ENCODE data around the gene DUSP22.
"Not testable (repeated sequence)": the region's sequence is repeated elsewhere in the genome, so short reads cannot be mapped to it uniquely, and the experiment has no call there.

DUSP22 gene

DNA sequence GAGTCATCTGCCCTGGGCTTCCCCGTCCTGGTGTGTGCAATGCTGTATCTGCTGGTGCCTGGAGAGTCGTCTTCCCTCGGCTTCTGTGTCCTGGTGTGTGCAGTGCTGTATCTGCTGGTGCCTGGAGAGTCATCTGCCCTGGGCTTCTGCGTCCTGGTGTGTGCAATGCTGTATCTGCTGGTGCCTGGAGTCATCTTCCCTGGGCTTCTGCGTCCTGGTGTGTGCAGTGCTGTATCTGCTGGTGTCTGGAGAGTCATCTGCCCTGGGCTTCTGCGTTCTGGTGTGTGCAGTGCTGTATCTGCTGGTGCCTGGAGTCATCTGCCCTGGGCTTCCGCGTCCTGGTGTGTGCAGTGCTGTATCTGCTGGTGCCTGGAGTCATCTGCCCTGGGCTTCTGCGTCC, 33.8 kb downstream of the DUSP22 start:
- H3K27ac Mint-ChIP-seq; H3K9me3 Mint-ChIP-seq; H3K36me3 Mint-ChIP-seq (ENCODE audit: low read depth); H3K27me3 Mint-ChIP-seq; H3K4me3 Mint-ChIP-seq; H3K4me1 Mint-ChIP-seq (ENCODE audit: low read depth): not testable (repeated sequence)
- peak; percentile 30 for DNase-seq

DNA sequence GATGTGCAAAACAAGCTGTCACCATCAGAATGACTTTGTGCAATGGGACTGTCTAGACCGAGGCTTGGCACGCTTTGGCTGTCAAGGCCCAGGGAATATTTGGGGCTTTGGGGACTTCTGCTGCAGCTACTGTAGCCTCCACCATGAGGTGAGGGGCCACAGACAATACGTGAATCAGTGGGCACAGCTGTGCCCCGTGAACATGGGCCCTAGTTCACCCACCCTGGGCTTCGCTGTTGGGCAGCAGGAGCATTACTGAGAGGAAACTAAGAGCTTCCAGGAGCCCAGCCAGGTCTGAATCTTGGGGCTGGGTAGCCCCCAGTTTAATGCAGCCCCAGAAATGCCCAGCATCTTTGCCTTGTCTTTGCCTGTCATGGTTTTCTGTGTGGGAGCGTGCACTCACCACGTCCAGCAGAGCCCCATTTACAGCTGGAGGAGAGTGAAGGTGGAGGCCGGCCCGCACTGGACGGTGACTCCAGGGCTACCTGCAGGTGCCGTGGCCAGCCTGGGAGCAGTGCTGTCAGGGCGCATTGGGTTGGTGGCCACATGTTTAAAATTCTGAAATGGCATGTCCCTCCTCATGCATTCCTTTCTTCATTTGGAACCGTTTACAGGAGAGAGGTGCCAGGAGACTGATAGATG, 34.7 kb downstream of the DUSP22 start:
- no peaks in the 10 kb centered on the region for H3K9me3 Mint-ChIP-seq
- H3K27me3 Mint-ChIP-seq: no peaks in the 10 kb centered on the region
- peaks cover 10% of the 10 kb centered on the region for H3K36me3 Mint-ChIP-seq (ENCODE audit: low read depth)
- no peak overlapping the region for H3K4me3 Mint-ChIP-seq
- peak; percentile 26 for DNase-seq
- no peaks in the 10 kb centered on the region for H3K4me1 Mint-ChIP-seq (ENCODE audit: low read depth)
- H3K27ac Mint-ChIP-seq: no peak overlapping the region

DNA sequence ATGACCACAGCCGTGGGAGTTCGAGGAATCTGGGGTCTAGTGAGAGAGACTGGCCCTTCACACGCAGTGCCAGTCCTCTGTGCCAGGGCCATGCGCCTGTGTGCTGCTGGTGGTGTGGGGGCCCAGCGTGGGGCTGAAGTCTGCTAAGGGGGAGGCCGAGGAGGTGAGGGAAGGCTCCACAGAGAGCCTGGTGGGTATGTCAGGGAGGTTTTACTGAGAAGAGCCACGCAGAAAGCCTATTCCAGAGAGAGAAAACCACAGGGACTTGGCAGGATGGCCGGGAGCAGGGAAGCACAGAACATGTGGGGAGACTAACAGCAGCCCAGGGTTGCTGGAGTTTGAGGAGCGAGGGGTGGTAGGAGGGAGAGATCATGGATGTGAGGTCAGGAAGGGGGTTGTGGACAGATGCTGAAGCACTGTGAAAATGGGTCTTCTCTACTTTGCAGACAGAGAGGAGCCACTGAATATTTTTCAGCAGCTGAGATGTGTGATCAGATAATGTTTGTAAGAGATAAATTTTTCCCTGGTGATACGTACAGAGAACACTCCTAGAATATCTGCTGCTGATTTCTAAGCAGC, 35.3 kb downstream of the DUSP22 start:
- peak; percentile 26 for DNase-seq
- Mint-ChIP-seq H3K9me3 (no peaks in the 10 kb centered on the region), H3K27ac (no peak overlapping the region), H3K4me3 (no peak overlapping the region), H3K4me1 (ENCODE audit: low read depth) (no peaks in the 10 kb centered on the region), H3K36me3 (ENCODE audit: low read depth) (peaks cover 10% of the 10 kb centered on the region), H3K27me3 (no peaks in the 10 kb centered on the region)

DNA sequence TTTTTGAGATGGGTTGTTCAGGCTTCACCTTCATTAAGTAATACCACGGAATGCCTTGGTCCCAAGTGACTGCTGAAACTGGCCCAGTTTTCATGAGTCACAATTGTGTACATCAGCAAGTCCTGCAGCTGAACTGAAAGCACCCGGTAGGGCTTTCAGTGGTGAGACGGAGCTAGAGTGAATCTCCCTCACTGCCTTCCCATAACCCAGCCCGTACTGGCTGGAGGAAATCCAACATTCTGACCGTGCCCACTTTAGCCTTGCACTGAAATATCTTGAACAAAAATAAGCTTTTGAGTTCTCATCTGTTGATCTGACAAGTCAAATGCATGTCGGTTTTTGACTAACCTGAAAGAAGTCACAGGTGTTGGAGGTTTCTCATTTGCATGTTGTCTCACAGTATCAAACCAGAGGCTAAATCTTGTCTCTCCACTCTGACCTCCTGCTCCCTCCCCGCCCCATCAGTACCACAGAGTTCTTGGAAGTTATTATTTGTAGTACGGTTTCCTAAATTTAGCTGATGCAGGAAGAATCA, 35.9 kb downstream of the DUSP22 start:
- no peaks in the 10 kb centered on the region for H3K4me1 Mint-ChIP-seq (ENCODE audit: low read depth)
- no peaks in the 10 kb centered on the region for H3K27me3 Mint-ChIP-seq
- peaks cover 10% of the 10 kb centered on the region for H3K36me3 Mint-ChIP-seq (ENCODE audit: low read depth)
- DNase-seq: peak; percentile 44
- no peak overlapping the region for H3K27ac Mint-ChIP-seq
- H3K9me3 Mint-ChIP-seq: no peaks in the 10 kb centered on the region
- no peak overlapping the region for H3K4me3 Mint-ChIP-seq

DNA sequence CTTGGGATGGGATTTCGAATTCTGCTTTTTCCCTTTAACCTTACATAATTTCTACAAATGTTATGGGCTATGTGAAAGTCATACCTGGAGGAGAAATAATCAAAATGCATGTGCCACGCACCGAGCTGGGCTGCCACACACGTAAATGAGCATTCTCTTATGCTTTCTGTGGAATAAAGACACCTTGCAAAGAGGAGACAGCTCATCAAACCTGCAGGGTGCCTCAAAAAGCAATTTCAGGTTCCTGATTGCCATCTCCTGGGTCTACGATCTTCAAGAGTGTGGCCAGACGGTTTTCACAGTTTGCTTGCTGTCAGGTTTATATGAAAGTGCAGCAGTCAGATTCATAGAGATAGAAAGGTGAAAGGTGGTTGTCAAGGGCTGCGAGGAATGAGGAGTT, 36.6 kb downstream of the DUSP22 start:
- Mint-ChIP-seq H3K27ac (no peak overlapping the region), H3K36me3 (ENCODE audit: low read depth) (peaks cover 10% of the 10 kb centered on the region), H3K27me3 (no peaks in the 10 kb centered on the region), H3K4me1 (ENCODE audit: low read depth) (peaks cover 2% of the 10 kb centered on the region), H3K9me3 (no peaks in the 10 kb centered on the region), H3K4me3 (no peak overlapping the region)
- peak; percentile 17 for DNase-seq

DNA sequence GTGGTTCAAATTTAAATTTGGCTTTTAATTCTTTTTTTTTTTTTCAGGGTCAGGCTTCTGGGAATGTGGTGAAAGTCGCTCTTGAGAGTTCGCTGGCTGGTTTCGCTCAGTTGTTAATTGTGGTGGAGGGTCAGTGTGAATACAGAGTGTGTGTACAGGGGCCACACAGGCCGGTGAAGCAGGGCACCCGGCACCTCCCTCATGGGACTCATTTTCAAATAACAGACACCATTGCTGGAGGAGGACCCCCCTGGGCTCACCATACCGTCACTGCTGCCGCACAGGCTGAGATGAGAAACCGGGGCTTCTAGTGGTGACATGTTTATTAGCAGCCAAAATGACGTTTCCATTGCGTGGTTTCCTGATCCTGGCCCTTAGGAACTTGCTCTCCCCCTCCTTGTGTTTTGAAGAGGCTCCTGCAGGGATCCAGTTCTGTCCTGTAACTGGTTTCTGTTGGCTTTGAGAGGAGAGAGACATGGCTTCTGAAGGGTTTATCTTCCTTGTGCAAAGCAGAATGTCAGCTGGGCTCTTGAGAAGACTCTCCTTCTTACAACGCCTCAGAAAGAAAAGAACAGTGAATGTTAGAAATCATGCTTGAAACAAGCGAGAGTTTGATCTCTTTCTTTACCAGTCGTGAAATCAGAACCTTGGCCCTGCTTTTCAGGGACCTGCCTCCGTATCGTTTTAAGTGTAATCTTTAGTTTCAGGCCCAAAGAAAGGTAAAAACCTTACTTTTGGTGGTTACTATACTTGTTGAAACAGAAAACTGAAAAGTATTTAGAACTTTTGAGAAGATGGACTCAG, 37.8 kb downstream of the DUSP22 start:
- Mint-ChIP-seq H3K9me3 (no peaks in the 10 kb centered on the region), H3K4me1 (ENCODE audit: low read depth) (peaks cover 2% of the 10 kb centered on the region), H3K4me3 (no peak overlapping the region), H3K27ac (no peak overlapping the region), H3K27me3 (no peaks in the 10 kb centered on the region), H3K36me3 (ENCODE audit: low read depth) (peaks cover 10% of the 10 kb centered on the region)
- DNase-seq: peak; percentile 30

- H3K36me3 Mint-ChIP-seq (ENCODE audit: low read depth): peaks cover 10% of the 10 kb centered on the region
- DNase-seq: no peak
- H3K4me3 Mint-ChIP-seq: no peak overlapping the region
- H3K27me3 Mint-ChIP-seq: no peaks in the 10 kb centered on the region
- H3K9me3 Mint-ChIP-seq: no peaks in the 10 kb centered on the region
- H3K4me1 Mint-ChIP-seq (ENCODE audit: low read depth): peaks cover 4% of the 10 kb centered on the region
- no peak overlapping the region for H3K27ac Mint-ChIP-seq
Measured at GRCh38 chr6:330948-331347, 38.7 kb downstream of the DUSP22 start.

- peak; percentile 28 for DNase-seq
- Mint-ChIP-seq H3K27ac (no peak overlapping the region), H3K36me3 (ENCODE audit: low read depth) (peaks cover 5% of the 10 kb centered on the region), H3K4me3 (no peak overlapping the region), H3K27me3 (no peaks in the 10 kb centered on the region), H3K9me3 (no peaks in the 10 kb centered on the region), H3K4me1 (ENCODE audit: low read depth) (peaks cover 13% of the 10 kb centered on the region)
Measured at GRCh38 chr6:331622-332521, 39.6 kb downstream of the DUSP22 start.

DNA sequence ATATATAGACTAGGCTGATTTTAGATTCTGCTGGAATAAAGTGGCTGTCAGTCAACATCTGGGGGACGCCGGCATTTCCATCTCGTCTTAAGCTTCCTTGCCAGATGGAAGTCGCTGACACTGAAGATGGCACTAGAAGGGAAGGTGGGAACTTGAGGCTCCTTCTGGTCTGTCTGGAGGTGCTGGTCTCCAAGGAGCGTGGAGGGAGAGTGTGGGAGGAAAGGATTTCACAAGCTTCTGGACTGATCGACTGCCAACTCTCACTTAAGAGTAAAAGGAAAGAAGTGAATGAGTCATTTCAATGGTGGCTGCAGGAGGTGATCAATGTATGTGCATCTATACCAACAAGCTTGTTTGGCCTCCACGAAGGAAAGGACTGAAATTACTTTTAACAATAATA, 40.4 kb downstream of the DUSP22 start:
- Mint-ChIP-seq H3K36me3 (ENCODE audit: low read depth) (peaks cover 2% of the 10 kb centered on the region), H3K4me3 (no peak overlapping the region), H3K27ac (no peak overlapping the region), H3K27me3 (no peaks in the 10 kb centered on the region), H3K9me3 (no peaks in the 10 kb centered on the region), H3K4me1 (ENCODE audit: low read depth) (peaks cover 21% of the 10 kb centered on the region)
- DNase-seq: peak; percentile 25

DNA sequence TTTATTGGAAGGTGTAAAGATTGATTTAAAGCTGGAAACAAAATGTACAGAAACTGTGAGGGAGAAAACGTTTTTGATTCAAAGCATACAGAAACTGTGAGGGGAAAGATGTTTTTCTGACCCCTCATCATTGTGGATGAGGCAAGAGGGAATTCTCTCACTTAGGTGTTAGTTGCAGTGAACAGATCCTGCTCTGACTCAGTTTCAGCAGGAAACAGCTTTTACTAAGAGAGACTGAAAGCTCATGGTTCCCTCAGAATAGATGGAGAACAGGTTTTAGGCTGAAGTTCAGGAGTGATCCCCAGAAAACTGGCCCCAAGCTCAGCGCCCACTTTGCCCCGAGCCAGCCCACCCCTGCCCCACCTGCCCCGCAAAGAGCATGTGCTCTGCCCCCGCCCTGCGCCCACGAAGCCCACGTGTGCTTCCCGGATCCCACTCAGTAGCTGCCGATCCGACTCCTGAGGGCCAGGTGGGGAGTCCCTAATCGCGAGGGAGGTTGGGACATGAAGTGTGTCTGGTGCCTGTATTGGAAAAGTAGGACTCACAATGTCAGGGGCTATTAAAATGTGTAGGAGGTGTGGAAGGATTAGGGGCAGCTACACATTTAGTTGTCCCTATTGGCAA, 41.2 kb downstream of the DUSP22 start:
- Mint-ChIP-seq H3K9me3 (no peaks in the 10 kb centered on the region), H3K4me1 (ENCODE audit: low read depth) (peaks cover 29% of the 10 kb centered on the region), H3K27ac (no peak overlapping the region), H3K4me3 (no peak overlapping the region), H3K36me3 (ENCODE audit: low read depth) (peaks cover 2% of the 10 kb centered on the region), H3K27me3 (no peaks in the 10 kb centered on the region)
- peak; percentile 22 for DNase-seq

DNA sequence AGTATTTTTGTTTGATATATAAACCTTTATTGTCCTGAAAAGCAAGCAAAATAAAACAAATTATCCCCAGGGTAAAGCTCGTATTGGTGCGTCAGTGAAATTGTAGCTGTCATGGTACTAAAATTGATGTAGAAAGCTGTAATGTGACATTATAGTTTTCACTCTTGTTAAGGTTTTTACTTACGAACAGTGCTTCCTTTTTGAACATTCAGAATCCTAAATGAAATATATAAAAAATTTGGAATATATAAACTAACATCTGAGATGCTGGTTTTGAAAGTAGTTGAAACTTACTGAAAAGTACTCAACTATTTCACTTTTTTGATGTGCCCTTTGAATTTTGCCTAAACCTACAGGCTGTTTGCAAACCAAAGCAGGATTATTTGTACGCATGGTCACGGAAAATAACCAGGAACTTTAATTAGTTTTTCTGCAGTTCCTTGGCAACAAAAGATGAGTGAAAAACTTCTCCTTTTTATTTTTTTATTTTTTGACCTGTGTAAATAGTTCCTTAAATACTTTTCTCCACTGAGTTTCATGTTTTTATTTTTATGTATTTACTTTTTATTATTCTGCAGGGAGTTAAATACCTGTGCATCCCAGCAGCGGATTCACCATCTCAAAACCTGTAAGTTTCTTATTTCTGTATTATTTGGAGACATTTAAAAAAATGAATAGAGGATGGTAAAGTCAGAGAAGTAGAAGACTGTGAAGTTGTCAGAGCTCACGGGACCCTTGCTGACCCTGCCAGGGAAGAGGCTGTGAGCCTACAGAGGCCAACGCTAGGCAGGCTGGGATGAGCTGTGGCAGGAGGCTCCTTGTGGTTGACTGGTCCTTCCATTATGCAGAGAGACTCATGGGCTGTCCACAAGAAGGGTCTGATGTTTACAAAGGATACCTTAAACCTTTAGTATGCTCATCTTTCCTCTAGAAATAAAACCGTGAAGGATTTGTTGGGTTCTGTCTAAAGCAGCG, 42.5 kb downstream of the DUSP22 start:
- peak; percentile 11 for DNase-seq
- H3K36me3 Mint-ChIP-seq (ENCODE audit: low read depth): peaks cover 2% of the 10 kb centered on the region
- H3K27ac Mint-ChIP-seq: no peak overlapping the region
- no peaks in the 10 kb centered on the region for H3K9me3 Mint-ChIP-seq
- peaks cover 42% of the 10 kb centered on the region for H3K4me1 Mint-ChIP-seq (ENCODE audit: low read depth)
- no peak overlapping the region for H3K4me3 Mint-ChIP-seq
- no peaks in the 10 kb centered on the region for H3K27me3 Mint-ChIP-seq

DNA sequence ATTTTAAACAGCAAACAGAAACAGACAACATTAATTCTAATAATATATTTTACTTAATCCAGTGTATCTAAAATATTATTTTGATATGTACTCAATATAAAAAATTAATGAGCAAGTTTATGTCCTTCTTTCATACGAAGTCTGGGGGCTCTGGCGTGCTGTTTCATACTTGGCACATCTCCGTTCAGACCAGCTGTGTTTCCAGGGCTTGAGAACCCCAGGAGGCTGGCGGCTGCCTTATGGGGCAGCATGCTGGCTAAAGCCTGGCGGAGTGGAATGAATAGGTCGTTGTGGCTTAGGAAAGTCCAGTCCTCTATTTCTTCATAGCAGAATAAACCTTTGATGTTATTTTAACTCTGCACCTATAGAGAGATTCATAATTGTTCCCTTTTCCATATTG, 43.3 kb downstream of the DUSP22 start:
- no peaks in the 10 kb centered on the region for H3K9me3 Mint-ChIP-seq
- no peak overlapping the region for H3K4me3 Mint-ChIP-seq
- peaks cover 4% of the 10 kb centered on the region for H3K36me3 Mint-ChIP-seq (ENCODE audit: low read depth)
- peak; percentile 8 for DNase-seq
- no peak overlapping the region for H3K27ac Mint-ChIP-seq
- H3K27me3 Mint-ChIP-seq: no peaks in the 10 kb centered on the region
- H3K4me1 Mint-ChIP-seq (ENCODE audit: low read depth): peaks cover 48% of the 10 kb centered on the region

Data from activated T-cell treated with anti-CD3 and anti-CD28 coated beads, Interleukin-2, amount 50 U/mL, for 24 hours (primary cell).